ENCODE data around the gene MLYCD.
"Not testable (repeated sequence)": the region's sequence is repeated elsewhere in the genome, so short reads cannot be mapped to it uniquely, and the experiment has no call there.

MLYCD gene

GRCh38 chr16:83949724-83950001 lies 50.7 kb downstream of the MLYCD start (continued):
- TF ChIP-seq REST (tag by site-specific recombination; IDR thresholded peaks at IDR 0.05) (no peak), SCRT1 (tag by site-specific recombination; IDR thresholded peaks at IDR 0.05; ENCODE audit: borderline replicate concordance) (no peak), ZNF433 (tag by site-specific recombination; IDR thresholded peaks at IDR 0.05; ENCODE audit: low read depth) (no peak), ZNF221 (tag by site-specific recombination; IDR thresholded peaks at IDR 0.05; ENCODE audit: borderline replicate concordance) (no peak), ZNF114 (tag by site-specific recombination; IDR thresholded peaks at IDR 0.05) (no peak), ZNF416 (tag by site-specific recombination; IDR thresholded peaks at IDR 0.05) (no peak), REPIN1 (tag by site-specific recombination; IDR thresholded peaks at IDR 0.05; ENCODE audit: low read depth) (no peak)
- TF ChIP-seq, protein P1, sequence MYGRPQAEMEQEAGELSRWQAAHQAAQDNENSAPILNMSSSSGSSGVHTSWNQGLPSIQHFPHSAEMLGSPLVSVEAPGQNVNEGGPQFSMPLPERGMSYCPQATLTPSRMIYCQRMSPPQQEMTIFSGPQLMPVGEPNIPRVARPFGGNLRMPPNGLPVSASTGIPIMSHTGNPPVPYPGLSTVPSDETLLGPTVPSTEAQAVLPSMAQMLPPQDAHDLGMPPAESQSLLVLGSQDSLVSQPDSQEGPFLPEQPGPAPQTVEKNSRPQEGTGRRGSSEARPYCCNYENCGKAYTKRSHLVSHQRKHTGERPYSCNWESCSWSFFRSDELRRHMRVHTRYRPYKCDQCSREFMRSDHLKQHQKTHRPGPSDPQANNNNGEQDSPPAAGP (tag by site-specific recombination; IDR thresholded peaks at IDR 0.05) = no peak

- POLR2A ChIA-PET; CTCF ChIA-PET; H3K27ac ChIP-seq (ENCODE audit: extremely low read depth, low read depth, low read length): not testable (repeated sequence)
Measured at GRCh38 chr16:83950862-83951399, 52.0 kb downstream of the MLYCD start.

GRCh38 chr16:83951544-83951943 lies 52.6 kb downstream of the MLYCD start:
- POLR2A ChIA-PET = no interaction called here
- CTCF ChIA-PET = interaction anchor here (0.7 to 1.0 kb wide), 2 partner anchors 62 to 649 kb away, joined by 3 to 4 read pairs; no protein-coding TSS in a partner anchor
- no peak overlapping the region for H3K4me3 ChIP-seq (ENCODE audit: low read depth, low read length)
- H3K9me3 ChIP-seq (ENCODE audit: control insufficient read depth, insufficient read depth, low read depth, low read length) = no peaks in the 10 kb centered on the region
- TF ChIP-seq ZNF366 (tag by site-specific recombination; conservative IDR thresholded peaks at IDR 0.05) (peak; percentile 44), ZNF202 (tag by site-specific recombination; IDR thresholded peaks at IDR 0.05; ENCODE audit: borderline replicate concordance) (no peak), KLF1 (tag by site-specific recombination; IDR thresholded peaks at IDR 0.05) (no peak), SP2 (tag by site-specific recombination; IDR thresholded peaks at IDR 0.05) (peak; percentile 22), ZNF211 (tag by site-specific recombination; IDR thresholded peaks at IDR 0.05; ENCODE audit: low read depth) (no peak), ZNF274 (IDR thresholded peaks at IDR 0.05; ENCODE audit: low read length) (no peak), ZNF274 (tag by site-specific recombination; IDR thresholded peaks at IDR 0.05; ENCODE audit: borderline replicate concordance) (no peak)
- no peak overlapping the region for H3K27ac ChIP-seq (ENCODE audit: extremely low read depth, low read depth, low read length)
- no peaks in the 10 kb centered on the region for H3K36me3 ChIP-seq (ENCODE audit: control insufficient read depth in 2 of 2, insufficient read depth in 1 of 2, low read length in 2 of 2)
- no peaks in the 10 kb centered on the region; the same call in 1 of the 2 replicates for H3K4me1 ChIP-seq (ENCODE audit: control insufficient read depth, insufficient read depth, low read length)

More at GRCh38 chr16:83950862-83951399, 52.0 kb downstream of the MLYCD start:
- H3K4me1 ChIP-seq (ENCODE audit: control insufficient read depth, insufficient read depth, low read length); H3K9me3 ChIP-seq (ENCODE audit: control insufficient read depth, insufficient read depth, low read depth, low read length); H3K36me3 ChIP-seq (ENCODE audit: control insufficient read depth in 2 of 2, insufficient read depth in 1 of 2, low read length in 2 of 2); H3K4me3 ChIP-seq (ENCODE audit: low read depth, low read length): not testable (repeated sequence)

- no peak overlapping the region for H3K4me3 ChIP-seq (ENCODE audit: low read depth, low read length)
- no peaks in the 10 kb centered on the region for H3K36me3 ChIP-seq (ENCODE audit: control insufficient read depth in 2 of 2, insufficient read depth in 1 of 2, low read length in 2 of 2)
- no peaks in the 10 kb centered on the region; the same call in 1 of the 2 replicates for H3K4me1 ChIP-seq (ENCODE audit: control insufficient read depth, insufficient read depth, low read length)
- ChIA-PET POLR2A (no interaction called here), CTCF (interaction anchor here (1.0 to 7.4 kb wide), 2 partner anchors 63 to 114 kb away, joined by 3 to 174 read pairs; no protein-coding TSS in a partner anchor)
- no peaks in the 10 kb centered on the region for H3K9me3 ChIP-seq (ENCODE audit: control insufficient read depth, insufficient read depth, low read depth, low read length)
- no peak overlapping the region for H3K27ac ChIP-seq (ENCODE audit: extremely low read depth, low read depth, low read length)
- TF ChIP-seq ELK4 (IDR thresholded peaks at IDR 0.05; ENCODE audit: borderline replicate concordance, low read depth, low read length) = no peak
- no peak for TF ChIP-seq ZSCAN30 (tag by site-specific recombination; IDR thresholded peaks at IDR 0.05)
- TF ChIP-seq, protein P2, sequence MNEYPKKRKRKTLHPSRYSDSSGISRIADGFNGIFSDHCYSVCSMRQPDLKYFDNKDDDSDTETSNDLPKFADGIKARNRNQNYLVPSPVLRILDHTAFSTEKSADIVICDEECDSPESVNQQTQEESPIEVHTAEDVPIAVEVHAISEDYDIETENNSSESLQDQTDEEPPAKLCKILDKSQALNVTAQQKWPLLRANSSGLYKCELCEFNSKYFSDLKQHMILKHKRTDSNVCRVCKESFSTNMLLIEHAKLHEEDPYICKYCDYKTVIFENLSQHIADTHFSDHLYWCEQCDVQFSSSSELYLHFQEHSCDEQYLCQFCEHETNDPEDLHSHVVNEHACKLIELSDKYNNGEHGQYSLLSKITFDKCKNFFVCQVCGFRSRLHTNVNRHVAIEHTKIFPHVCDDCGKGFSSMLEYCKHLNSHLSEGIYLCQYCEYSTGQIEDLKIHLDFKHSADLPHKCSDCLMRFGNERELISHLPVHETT (tag by site-specific recombination; IDR thresholded peaks at IDR 0.05) = 0 out of 2 replicates have a peak, but pooled peaks have one; percentile 16
- 0 out of 2 replicates have a peak, but pooled peaks have one; percentile 29 for TF ChIP-seq KLF16 (tag by site-specific recombination; IDR thresholded peaks at IDR 0.05)
- TF ChIP-seq, protein P3, sequence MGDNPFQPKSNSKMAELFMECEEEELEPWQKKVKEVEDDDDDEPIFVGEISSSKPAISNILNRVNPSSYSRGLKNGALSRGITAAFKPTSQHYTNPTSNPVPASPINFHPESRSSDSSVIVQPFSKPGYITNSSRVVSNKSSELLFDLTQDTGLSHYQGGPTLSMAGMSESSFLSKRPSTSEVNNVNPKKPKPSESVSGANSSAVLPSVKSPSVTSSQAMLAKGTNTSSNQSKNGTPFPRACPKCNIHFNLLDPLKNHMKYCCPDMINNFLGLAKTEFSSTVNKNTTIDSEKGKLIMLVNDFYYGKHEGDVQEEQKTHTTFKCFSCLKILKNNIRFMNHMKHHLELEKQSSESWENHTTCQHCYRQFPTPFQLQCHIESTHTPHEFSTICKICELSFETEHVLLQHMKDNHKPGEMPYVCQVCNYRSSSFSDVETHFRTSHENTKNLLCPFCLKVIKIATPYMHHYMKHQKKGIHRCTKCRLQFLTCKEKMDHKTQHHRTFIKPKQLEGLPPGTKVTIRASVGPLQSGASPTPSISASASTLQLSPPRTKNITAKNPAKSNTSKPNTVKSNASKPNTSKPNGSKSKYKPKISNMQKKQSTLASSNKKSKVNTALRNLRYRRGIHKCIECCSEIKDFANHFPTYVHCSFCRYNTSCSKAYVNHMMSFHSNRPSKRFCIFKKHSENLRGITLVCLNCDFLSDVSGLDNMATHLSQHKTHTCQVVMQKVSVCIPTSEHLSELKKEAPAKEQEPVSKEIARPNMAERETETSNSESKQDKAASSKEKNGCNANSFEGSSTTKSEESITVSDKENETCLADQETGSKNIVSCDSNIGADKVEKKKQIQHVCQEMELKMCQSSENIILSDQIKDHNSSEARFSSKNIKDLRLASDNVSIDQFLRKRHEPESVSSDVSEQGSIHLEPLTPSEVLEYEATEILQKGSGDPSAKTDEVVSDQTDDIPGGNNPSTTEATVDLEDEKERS (tag by site-specific recombination; IDR thresholded peaks at IDR 0.05) = no peak
Measured at GRCh38 chr16:83952587-83952939, 53.6 kb downstream of the MLYCD start.

All from HEK293 (cell line).